Rectal smooth muscle tissue (tissue), 1 donor: ENCODE measurements around the gene SORCS1.

Source experiments
- H3K27ac ChIP-seq: one replicate; pipeline ENCODE4 v1.7.0; 2013; ENCODE audit warnings: low read depth, low read length, inconsistent platforms
- H3K27me3 ChIP-seq: one replicate; pipeline ENCODE4 v1.7.0; 2013; ENCODE audit warnings: low read length; ENCODE audit not compliant: control insufficient read depth, insufficient read depth
- H3K36me3 ChIP-seq: one replicate; pipeline ENCODE4 v1.7.0; 2013; ENCODE audit warnings: low read length; ENCODE audit not compliant: control insufficient read depth, insufficient read depth
- H3K4me1 ChIP-seq: one replicate; pipeline ENCODE4 v1.7.0; 2013; ENCODE audit warnings: low read length; ENCODE audit not compliant: control insufficient read depth, insufficient read depth
- H3K4me3 ChIP-seq: one replicate; pipeline ENCODE4 v1.7.0; 2013; ENCODE audit warnings: low read length
- H3K9ac ChIP-seq: one replicate; pipeline ENCODE4 v1.7.0; 2013; ENCODE audit warnings: low read length

The SORCS1 gene

DNA sequence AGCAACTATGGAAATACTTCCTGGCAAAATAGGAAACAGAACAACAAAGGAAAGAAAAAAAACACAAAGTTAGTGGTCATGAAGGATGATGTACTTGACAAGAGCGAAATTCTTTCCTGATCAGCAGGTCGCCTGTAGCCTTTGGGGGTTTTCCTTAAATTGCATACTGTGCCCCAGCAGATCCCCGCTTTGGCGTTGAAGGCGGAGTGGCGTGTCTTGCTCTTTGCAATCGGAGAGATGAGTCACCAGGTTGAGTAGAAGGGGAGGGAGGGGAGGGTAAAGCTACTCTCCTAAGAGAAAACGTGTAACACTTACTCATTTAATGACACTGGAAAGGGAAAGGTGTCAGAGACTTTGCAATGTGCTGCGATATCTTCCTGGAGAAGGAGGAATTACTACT is 587.2 kb downstream of the SORCS1 start:
- no peak overlapping the region for H3K4me3 ChIP-seq
- H3K9ac ChIP-seq: no peak overlapping the region
- no peaks in the 10 kb centered on the region for H3K36me3 ChIP-seq
- no peak overlapping the region for H3K27ac ChIP-seq
- no peaks in the 10 kb centered on the region for H3K27me3 ChIP-seq
- H3K4me1 ChIP-seq: no peaks in the 10 kb centered on the region

DNA sequence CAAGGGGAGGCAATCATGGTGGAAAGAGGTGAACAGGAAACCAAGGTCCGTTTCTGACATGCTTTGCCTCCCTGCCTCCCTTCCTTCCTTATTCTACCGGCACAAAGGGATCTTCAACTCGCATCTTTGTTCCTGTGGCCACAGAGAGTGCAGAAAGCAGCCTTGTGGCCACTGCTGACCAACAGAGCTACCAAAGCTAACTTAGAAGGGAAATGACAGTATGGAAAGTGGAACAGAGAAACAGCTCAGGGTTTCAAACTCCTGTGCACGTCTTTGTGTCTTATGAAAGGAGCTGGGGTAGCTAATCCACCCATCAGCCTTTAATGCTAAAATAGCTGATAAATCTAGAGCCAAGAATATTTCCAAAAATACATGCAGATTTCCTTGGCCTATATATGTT is 588.0 kb downstream of the SORCS1 start:
- H3K4me1 ChIP-seq: no peaks in the 10 kb centered on the region
- H3K9ac ChIP-seq: no peak overlapping the region
- no peaks in the 10 kb centered on the region for H3K36me3 ChIP-seq
- no peak overlapping the region for H3K27ac ChIP-seq
- H3K4me3 ChIP-seq: no peak overlapping the region
- no peaks in the 10 kb centered on the region for H3K27me3 ChIP-seq

DNA sequence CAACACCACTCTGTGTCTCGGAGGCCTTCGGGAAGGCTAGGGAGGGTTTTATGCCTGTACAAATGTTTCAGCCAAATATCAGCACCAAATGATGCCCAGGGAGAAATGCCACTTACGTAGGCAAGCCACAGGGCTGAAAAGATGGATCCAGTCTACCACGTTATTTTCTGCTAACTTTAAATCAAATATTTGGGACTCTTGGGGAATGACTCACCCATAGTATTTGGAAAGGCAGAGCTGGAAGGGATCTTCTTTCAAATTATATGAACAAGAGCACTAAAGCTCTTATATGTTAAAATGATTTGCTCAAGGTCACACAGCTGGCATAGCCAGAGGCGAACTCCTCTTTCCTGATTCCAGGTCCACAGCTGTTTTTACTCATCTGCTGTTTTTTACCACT is 591.4 kb downstream of the SORCS1 start:
- Histone ChIP-seq H3K4me3 (no peak overlapping the region), H3K27ac (no peak overlapping the region), H3K36me3 (no peaks in the 10 kb centered on the region), H3K9ac (no peak overlapping the region), H3K27me3 (no peaks in the 10 kb centered on the region), H3K4me1 (no peaks in the 10 kb centered on the region)

DNA sequence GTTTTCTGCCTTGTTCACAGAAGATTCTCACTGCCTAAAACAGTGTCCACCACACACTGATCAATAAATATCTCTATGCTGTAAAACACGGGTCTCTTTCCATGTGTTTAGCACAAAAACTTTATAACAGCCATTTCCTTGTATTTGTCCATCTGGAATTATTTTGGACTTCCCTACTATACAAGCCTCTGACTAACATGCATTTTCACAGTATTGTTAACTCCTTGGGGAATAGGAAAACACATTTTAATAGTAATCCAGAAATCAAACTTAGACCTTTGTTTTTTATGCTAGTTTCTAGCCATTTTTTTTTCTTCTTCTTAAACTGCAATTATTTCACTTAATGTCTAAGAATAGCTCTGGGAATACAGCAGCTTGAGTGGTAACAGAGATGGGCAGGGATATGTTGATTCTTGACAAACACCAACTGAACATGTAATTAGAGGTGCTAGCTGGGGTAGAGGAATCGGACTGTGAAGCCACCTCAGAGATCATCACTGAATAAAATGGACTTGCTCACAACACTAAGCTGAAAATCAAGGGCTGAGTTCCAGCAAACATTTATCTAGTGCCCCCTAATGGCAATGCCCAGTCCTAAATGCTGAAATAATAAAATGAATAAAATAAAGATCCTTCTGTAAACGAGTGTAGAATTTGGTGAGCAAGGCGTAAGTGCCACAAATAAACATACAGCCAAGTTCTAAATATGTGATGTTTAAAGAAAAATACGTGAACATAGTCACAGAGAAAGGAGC is 593.1 kb downstream of the SORCS1 start:
- Histone ChIP-seq H3K9ac (no peak overlapping the region), H3K36me3 (no peaks in the 10 kb centered on the region), H3K27ac (no peak overlapping the region), H3K4me3 (no peak overlapping the region), H3K27me3 (no peaks in the 10 kb centered on the region), H3K4me1 (no peaks in the 10 kb centered on the region)

DNA sequence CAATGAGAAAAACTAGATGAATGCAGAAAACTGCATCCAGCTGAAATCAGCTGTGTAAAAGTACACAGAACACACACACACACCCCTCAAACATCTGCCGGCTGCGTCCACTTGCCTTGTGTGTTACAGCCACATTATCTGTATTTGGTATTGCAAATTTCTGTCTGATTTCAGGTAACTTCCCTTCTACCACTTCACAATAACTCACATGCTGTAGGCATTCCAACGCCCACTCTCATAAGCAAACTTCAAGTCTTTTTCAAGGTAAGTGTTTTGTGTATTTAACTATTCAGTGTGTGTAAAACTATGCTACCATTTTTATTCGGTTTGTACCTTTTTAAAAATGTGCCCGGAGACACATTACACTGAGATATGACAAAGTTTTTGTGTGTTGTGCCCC is 594.2 kb downstream of the SORCS1 start:
- H3K9ac ChIP-seq: no peak overlapping the region

GRCh38 chr10:106567629-106568028 is 596.9 kb downstream of the SORCS1 start:
- H3K9ac ChIP-seq: no peak overlapping the region
- H3K4me3 ChIP-seq: no peak overlapping the region
- no peaks in the 10 kb centered on the region for H3K27me3 ChIP-seq
- no peaks in the 10 kb centered on the region for H3K36me3 ChIP-seq
- no peaks in the 10 kb centered on the region for H3K4me1 ChIP-seq
- no peak overlapping the region for H3K27ac ChIP-seq

More for the DNA sequence above, 594.2 kb downstream of the SORCS1 start:
- H3K4me1 ChIP-seq: no peaks in the 10 kb centered on the region
- no peaks in the 10 kb centered on the region for H3K27me3 ChIP-seq
- H3K4me3 ChIP-seq: no peak overlapping the region
- no peaks in the 10 kb centered on the region for H3K36me3 ChIP-seq
- H3K27ac ChIP-seq: no peak overlapping the region

DNA sequence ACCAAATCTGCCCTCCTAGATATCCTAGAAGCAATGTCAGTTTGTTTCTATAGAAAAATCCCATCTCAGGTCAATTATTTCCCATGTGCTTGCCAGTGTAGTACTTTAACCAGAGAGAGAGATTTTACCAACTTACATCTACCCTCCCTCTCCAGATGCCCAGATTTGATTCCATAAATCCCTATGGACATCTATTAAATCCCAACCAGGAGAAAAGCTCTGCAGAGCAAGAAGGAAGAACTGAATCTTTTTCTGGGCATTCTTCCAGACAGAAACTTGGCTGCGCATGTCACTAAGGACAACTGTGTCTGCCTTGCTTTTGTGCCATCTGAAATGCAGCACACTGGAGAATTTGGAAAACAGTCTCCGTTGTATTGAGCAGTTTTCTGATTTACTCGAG is 597.6 kb downstream of the SORCS1 start:
- Histone ChIP-seq H3K4me1 (no peaks in the 10 kb centered on the region), H3K27me3 (no peaks in the 10 kb centered on the region), H3K4me3 (no peak overlapping the region), H3K27ac (no peak overlapping the region), H3K36me3 (no peaks in the 10 kb centered on the region), H3K9ac (no peak overlapping the region)

DNA sequence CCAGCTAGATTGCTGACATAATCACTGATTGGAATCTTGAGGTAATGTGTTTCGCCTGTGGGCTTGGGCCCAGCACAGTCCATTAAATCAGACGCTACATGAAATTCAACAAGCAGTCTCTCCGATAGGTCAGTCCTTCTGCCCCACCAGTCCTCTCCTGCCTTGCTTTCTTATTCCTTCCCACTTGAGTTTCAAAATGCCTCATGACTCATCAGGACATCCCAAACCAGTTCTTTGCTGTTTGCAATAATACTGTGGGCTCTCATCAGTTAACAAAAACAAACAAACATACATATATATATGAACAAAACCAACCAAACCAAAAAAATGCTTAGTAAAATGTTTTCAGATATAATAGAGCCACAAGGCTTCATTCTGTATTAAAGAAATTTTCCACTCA is 599.0 kb downstream of the SORCS1 start:
- H3K27ac ChIP-seq: no peak overlapping the region
- H3K9ac ChIP-seq: no peak overlapping the region
- no peaks in the 10 kb centered on the region for H3K4me1 ChIP-seq
- no peak overlapping the region for H3K4me3 ChIP-seq
- H3K36me3 ChIP-seq: no peaks in the 10 kb centered on the region
- H3K27me3 ChIP-seq: no peaks in the 10 kb centered on the region

GRCh38 chr10:106563384-106563783 is 601.1 kb downstream of the SORCS1 start:
- Histone ChIP-seq H3K4me1 (no peaks in the 10 kb centered on the region), H3K4me3 (no peak overlapping the region), H3K27ac (no peak overlapping the region), H3K9ac (no peak overlapping the region), H3K27me3 (no peaks in the 10 kb centered on the region), H3K36me3 (no peaks in the 10 kb centered on the region)

GRCh38 chr10:106560925-106561640 is 603.4 kb downstream of the SORCS1 start:
- Histone ChIP-seq H3K4me3 (no peak overlapping the region), H3K36me3 (no peaks in the 10 kb centered on the region), H3K9ac (no peak overlapping the region), H3K27me3 (no peaks in the 10 kb centered on the region), H3K4me1 (no peaks in the 10 kb centered on the region), H3K27ac (no peak overlapping the region)

DNA sequence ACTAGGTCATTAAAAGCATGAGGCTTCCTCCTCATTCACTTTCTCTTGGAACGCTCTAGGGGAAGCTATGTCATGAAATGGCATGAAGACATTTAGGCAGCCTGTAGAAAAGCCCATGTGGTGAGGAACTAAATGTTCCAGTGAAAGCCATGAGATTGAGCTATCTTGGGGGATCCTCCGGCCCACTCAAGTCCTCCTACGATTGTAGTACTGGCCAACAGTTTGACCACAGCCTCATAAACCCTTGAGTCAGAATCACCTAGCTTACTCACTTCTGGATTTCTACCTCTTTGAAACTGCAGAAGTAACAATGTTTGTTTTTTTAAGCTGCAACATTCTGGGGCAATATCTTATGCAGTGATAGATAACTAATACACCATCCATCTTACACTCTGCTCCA is 605.1 kb downstream of the SORCS1 start:
- Histone ChIP-seq H3K4me3 (no peak overlapping the region), H3K27me3 (no peaks in the 10 kb centered on the region), H3K27ac (no peak overlapping the region), H3K9ac (no peak overlapping the region), H3K36me3 (no peaks in the 10 kb centered on the region), H3K4me1 (no peaks in the 10 kb centered on the region)

GRCh38 chr10:106557951-106558733 is 606.4 kb downstream of the SORCS1 start:
- no peak overlapping the region for H3K27ac ChIP-seq
- H3K4me3 ChIP-seq: no peak overlapping the region
- no peaks in the 10 kb centered on the region for H3K36me3 ChIP-seq
- no peaks in the 10 kb centered on the region for H3K4me1 ChIP-seq
- H3K27me3 ChIP-seq: no peaks in the 10 kb centered on the region
- H3K9ac ChIP-seq: no peak overlapping the region
